GM18909 (cell line): ENCODE measurements around the gene RPL13.

Experiments used
- ATAC-seq: cut with Tn5 transposase; IDR thresholded peaks from one replicate; pipeline ENCODE4 v1.9.1; 2021; ENCODE audit warnings: mild to moderate bottlenecking; ENCODE audit not compliant: unreplicated experiment, poor library complexity

RPL13 gene

DNA sequence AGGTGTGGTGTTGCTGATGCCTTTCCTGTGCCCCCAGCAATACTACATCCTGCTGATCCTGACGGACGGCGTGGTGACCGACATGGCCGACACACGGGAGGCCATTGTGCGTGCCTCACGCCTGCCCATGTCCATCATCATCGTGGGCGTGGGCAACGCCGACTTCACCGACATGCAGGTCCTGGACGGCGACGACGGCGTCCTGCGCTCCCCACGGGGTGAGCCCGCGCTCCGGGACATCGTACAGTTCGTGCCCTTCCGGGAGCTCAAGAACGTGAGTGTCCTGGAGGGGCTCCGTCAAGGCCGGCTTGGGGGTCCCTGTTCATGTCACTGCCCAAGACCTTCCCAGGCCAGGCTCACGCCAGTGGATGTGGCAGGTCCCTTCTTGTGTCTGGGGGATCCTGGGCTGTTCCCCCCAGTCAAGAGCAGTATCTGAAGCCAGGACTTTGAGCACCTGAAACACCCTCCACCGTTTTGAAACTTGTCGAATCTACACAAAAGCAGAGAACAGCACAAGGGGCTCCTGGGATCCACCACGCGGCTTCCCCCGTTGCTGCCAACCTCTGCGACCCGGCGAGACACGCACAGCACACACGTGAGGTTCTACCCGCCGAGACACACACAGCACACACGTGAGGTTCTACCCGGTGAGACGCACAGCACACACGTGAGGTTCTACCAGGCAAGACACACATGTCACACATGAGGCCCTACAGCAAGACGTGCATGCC, 35.0 kb downstream of the RPL13 start:
- ATAC-seq: no peak

DNA sequence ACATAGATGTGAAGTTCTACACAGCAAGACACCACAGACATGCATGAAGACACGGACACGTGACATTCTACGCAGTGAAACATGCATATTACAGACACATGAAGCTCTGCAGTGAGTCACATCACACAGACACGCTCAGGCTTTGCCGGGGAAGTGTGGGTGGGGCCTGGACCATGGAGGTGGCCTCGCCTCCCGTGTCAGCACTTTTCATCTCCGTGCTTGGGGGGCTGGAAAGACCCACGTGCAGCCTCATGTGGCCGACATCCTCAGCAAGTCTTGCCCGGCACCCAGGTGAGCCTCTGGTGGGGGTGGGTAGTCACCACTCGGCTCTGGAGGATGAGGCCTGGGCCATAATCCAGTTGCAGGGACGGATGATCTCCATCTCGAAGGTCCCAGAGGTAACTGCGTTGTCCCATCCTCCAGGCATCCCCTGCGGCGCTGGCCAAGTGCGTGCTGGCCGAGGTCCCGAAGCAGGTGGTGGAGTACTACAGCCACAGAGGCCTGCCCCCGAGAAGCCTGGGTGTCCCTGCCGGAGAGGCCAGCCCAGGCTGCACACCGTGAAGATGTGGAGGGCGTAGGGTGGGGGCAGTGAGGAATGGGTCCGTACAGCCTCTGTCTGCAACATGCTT, 35.7 kb downstream of the RPL13 start:
- no peak for ATAC-seq

DNA sequence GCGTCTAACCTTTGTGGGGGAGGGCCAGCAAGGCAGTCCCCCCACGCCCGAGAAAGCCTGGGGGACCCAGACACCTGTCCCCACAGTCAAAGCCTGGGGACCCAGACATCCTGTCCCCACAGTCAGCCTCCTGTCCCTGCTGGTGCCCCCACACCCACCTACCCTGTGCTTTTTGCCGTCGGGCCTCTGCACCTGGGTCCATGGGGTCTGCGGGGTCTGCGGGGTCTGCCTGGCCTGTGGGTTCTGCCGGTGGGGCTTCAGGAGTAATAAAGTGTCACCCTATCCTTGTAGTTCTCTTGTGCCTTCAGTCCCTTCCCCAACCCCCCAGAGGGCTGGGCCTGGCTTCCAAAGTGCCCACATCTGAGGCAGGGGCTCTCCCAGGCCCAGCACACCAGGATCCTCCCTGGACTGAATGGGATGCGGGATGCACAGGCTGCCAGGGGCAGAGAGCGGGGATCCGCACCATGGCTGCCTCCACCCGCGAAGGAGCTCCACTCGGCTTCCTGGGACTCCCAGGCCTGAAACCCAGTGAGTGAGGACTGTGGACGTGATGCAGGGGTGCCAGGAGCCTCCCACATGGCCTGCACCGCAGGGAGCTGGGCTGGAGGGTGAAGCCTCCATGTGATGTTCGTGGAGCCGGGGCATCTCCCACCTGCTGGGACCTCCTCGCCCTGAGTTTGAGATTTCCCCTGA, 36.6 kb downstream of the RPL13 start:
- ATAC-seq: no peak

DNA sequence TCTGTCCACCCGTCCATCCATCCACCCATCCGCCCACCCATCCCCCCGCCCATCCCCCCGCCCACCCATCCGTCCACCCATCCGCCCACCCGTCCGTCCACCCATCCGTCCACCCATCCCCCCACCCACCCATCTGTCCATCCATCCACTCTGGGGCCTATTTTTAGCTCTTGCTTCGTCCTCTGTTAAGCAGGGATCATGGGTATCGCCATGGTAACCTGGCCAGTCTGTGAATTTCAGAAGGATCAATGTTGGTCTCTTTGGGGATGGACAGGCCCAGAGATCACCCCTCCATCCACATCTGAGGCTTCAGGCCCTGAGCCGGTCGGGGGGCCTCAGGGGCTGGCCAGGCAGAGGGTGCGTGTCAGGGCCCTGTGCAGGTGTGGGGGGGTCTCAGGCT, 37.7 kb downstream of the RPL13 start:
- ATAC-seq: no peak

DNA sequence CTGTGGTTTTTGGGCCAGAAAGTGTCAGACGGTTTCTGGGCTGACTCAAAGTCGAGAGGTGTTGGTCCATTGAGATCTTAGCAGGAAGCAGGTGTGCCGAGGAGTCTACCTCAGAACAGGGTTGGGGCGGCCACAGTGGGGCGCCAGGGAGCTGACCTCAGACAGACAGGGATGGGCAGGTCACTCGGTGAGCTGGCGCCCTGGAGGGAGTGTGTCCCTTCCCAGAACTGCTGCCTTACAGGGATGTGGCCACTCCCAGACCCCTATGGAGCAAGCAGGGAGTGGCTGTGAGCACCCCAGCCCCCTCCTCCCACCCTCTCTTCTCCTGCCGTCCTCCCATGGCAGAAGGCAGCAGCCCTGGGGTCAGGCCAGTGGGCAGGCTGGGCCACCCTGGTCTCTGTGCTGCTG, 39.0 kb downstream of the RPL13 start:
- ATAC-seq: no peak

DNA sequence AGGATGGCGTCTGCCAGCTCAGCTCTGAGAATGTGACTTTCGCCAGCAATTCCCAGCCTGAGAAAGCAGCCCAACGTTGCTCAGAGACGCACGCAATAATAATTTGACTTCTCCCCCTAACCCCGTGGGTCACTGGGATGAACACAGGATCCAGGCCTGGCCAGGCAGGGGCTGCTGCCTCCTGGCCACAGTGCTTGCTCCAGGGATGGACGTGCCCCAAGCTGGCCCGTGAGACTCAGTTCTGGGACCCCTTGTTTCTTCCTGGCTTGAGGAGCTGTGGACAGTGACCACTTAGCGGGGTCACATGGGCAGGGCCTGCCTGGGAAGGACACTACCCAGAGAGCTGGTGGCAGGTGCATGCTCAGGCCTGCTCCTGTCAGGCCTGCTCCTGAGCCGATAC, 39.4 kb downstream of the RPL13 start:
- ATAC-seq: no peak

DNA sequence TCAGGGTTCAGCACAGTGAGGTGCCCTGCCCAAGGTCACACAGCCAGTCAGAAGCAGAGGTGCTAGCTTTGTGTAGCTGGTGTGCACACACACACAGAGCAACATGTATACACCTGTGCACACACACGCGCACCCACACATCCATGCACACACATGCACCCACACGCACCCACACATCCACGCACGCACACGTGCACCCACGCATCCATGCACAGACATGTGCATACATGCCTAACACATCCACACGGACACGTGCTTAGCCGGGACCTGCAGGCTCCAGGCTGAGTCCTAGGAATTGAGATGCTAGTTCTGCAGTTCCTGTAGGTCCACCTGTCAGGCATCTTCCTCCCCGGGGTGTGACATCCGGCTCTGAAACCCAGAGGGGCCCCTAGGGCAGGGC, 39.9 kb downstream of the RPL13 start:
- no peak for ATAC-seq

DNA sequence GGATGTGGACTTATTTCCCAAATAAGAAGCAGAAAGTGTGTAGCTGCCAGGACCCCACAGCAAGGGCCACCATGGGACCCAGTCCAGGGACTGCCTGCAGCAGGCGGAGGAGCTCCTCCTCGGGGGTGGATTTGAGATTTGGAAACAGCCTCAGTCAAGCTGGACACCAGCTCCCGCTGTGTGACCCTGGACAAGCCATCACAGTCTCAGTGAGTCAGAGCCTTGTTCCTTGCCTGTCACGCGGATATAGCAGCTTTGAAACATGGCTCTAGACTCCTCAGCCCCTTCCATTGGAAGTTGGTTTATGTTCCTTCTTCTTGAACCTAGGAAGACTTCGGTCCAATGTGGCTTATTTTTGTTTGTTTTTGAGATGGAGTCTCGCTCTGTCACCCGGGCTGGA, 40.5 kb downstream of the RPL13 start:
- no peak for ATAC-seq

DNA sequence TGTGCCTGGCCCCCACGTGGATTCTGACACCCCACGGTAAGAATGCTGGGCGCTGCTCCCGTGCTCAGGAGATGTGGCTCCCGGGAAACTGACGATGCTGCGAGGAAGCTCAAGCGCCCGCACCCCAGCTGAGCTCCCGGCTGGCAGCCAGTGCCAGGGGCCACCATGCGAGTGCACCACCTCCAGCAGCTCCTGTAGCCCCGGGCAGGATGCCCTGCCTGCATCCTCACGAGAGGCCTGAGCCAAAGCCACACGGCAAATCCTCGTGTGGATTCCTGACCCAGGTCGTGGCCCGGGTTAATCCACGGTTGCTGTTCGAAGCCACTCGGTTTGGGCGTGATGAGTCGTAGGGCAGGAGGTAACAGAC, 41.4 kb downstream of the RPL13 start:
- no peak for ATAC-seq

DNA sequence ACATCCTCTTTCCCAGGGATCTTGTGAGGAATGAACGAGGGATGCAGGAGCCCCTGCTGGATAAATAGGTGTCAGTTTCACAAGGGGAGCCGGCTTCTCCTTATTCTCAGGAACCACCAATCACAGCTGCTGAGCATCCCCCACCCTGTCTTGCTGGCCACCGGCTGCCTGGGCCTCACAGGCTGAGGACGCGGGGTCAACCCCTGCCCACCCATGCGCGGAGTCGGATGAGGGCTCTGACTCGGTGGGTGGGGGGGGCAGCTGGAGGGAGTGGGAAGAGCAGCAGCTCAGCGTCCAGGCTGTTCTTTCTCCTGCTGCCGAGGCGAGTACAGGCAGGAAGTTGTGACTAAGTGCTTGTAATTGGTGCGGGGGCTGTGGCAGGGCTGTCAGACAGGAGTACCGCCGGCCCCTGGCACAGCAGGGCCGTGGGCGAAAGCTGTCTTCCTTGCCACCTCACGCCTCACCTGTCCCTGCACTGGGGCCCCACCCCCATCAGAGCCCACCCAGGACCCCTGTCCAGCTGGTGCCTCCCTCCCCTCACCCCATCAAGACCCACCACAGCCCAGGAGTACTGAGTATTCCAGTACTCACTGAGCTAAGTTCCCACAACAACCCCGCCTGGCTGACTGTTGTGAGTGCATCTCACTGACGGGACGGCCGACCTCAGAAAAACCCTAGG, 41.9 kb downstream of the RPL13 start:
- no peak for ATAC-seq

DNA sequence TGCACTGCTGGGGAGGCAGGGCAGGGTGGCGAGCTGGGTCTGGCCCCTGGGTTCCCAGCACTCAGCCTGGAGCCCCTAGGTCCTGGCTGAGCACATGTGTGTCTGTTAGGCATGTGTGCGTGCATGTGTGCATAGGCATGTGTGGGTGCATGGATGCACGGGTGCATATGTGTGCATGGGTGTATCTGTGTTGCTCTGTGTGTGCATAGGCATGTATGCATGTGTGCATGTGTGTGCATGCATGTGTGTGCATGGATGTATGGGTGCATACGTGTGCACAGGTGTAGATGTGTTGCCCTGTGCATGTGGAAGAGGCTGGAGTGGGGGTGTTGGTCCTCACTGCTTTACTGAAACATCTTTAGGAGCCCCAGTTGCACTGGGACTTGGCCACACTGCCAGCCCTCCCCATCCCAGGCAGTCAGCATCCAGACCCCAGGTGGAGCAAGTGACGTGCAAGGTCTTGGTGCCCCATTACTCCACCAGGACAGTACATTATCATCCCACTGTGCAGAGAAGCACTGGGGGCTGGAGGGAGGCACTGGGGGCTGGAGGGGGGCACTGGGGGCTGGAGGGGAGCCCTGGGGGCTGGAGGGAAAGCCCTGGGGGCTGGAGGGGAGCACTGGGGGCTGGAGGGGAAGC, 42.6 kb downstream of the RPL13 start:
- no peak for ATAC-seq

DNA sequence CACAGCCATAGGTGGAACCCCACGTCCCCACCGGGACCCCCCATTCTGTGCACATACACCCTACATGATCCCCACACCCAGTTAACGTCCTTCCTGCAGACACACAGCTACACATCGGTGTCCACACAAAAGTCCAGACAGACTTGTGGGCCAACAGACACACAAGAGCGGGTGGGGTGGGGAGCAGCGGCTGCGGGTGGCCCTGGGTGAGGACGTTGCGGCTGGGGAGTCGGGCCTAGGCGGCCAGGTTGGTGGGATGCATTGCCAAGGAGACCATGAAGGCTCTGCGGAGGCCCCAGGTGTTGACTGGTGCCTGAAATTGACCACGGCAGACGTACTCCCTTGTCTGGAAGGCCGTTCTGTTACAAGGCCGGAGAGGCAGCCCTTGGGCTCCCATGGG, 44.3 kb downstream of the RPL13 start:
- ATAC-seq: no peak

DNA sequence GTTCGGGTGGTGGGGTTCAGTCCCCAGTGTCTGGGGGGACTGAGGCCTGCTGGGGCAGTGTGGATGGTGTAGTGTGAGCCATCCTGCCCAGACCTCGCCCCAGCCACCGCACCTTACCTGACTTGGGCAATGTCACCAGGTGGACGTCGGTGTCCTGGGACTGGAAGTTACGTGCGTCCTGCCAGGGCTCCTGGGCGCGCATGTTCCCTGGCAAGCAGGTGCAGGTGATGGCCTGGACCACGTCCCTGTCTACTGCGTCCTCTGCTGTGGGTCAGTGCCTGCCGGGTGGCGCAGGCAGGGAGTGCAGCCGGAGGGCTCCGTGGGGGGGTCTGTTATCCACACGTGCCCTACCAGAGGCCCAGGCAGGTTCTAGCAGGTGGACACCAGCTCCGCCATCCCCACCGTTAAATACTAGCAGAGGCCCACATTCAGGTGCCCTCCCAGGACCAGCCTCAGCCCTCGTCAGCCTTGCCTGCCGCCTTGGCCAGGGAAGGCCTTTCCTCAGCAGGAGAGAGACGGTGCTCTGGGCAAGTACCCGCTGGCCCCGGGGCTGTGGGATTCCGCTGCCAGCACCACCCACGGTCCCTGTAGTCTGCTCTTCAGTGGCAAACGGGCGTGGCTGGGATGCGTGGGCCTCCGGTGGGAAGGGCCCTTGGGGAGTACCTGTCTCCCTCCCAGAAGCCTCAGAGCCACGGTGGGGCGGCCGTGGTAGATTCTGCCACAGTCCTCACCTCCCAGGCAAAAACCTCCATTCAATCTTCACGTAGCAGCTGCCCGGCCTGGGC, 44.9 kb downstream of the RPL13 start:
- ATAC-seq: no peak

DNA sequence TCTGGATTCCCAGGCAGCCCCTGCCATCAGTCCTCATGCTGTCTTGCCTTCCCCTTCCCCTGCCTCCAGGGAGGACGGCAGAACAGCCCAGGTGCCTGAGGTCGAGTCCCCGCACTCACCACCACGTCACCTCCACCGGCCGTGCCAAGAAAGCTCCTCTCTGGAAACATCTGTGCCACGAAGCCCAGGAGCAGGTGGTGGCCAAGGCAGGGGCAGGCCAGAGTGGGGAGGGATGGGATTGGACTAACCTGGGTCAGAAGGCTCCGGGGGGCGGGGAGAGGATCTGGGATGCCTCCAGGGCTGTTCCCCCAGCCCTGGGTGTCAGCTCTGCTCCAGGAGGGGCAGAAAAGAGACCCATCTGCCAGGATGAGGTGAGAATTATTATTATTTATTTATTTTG, 45.5 kb downstream of the RPL13 start:
- ATAC-seq: no peak

DNA sequence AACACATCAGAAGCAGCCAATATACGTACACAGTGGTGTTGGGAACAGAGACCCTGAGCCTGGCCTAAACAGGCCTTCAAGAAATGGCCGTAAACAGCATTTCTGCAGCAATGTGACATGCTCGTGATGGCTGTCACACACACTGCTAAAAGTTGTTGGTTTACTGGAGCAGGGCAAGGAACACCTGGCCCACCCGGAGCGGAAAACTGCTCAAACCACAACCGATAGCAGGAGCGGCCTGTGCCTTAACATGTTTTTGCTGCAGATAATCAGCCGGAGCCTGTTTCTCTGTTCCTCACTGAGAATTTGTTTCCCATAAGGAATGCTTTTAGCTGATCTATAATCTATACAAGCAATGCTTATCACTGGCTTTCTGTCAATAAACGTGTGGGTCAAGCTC, 47.0 kb downstream of the RPL13 start:
- no peak for ATAC-seq

DNA sequence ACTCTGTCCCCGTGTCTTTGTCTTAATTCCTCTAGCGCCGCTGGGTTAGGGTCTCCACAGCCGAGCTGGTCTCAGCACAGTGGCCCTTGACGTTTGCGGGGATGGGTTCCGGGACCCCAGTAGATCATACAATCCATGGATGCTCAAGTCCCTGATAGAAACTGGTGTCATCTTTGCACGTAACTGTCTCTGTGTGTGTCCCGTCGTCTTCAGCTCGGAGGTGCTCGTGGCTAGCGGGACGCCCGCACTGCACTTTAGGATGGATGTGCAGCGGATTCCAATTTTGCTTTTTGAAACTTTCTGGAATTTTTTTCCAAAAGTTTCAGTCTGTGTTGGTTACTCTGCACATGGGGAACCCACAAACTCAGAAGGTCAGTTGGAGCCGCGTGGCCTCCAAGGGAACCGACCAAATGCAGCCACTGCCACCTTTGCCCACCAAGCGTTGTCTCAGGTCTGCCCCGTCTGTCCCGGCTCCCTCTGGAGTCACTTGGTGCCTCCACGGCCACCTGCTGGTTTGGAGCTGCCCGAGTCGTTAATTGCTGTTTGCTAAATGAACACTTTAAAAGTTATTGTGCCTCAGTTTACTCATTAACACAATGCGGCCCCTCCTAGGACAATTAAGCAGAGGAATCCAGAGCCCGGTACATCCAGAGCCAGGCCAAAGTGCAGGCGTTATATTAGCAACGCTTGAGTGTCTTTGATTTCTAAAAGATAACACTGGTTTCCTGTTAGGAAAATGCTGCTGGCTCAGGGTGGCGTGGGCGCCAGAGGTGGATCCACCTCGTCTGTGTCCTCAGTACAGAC, 47.7 kb downstream of the RPL13 start:
- ATAC-seq: no peak

DNA sequence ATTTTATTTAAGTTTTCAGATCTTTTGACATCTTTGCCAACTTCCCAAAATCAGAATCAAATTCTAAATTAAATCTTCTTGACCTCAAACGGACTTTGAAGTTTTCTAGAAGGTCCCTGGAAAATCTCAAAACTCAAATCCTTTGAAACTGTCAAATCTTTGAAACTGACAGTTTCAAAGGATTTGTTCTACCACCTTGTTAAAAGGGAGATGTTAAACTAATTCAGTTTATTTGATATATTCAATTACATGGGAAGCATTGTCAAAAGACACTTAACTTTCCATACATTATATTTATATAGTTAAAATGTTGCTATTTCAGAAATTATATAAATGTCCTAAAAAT, 49.6 kb downstream of the RPL13 start:
- ATAC-seq: no peak

DNA sequence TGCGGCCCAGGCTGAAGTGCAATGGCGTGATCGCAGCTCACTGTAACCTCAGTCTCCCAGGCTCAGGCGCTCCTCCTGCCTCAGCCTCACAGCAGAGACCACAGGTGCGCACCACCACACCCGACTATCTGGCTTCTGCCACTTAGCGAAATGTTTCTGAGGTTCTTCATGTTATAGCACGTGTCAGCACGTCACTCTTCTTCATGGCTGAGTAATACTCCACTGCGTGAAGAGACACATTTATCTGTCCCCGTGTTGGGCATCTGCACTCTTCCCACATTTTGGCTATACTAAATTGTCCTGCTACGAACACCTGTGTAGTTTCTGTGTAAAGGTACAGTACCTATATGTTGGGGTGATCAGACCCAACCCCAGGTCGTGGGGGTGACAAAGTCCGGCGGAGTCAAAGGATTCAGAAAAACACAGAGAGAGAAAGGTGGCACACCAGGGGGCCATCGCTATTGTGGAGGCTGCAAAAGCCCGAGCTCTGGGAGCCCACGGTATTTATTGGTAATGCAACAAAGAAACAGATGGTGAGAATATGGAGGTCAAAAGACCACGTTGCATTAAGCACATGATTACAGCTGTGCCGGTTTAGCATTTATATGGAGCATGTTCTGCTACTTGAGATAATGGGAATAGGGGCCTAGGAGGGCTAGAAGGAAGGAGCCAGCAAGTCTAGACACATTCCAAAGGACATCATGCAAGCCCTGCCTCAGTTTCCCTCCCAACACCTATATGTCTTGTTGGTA, 52.1 kb downstream of the RPL13 start:
- ATAC-seq: no peak
